Measurements from ENCODE around the gene RHBDF2. TPM values are rescaled to one million over a fixed set of nuclear protein-coding genes. Genes with fewer than 3 reads are reported as not detected.

RHBDF2 gene
- total RNA-seq, 3 donors from 2014 or later (not counting 1 experiment from before 2014, with no cell fraction given): 194 to 233 (median 202) TPM

DNA sequence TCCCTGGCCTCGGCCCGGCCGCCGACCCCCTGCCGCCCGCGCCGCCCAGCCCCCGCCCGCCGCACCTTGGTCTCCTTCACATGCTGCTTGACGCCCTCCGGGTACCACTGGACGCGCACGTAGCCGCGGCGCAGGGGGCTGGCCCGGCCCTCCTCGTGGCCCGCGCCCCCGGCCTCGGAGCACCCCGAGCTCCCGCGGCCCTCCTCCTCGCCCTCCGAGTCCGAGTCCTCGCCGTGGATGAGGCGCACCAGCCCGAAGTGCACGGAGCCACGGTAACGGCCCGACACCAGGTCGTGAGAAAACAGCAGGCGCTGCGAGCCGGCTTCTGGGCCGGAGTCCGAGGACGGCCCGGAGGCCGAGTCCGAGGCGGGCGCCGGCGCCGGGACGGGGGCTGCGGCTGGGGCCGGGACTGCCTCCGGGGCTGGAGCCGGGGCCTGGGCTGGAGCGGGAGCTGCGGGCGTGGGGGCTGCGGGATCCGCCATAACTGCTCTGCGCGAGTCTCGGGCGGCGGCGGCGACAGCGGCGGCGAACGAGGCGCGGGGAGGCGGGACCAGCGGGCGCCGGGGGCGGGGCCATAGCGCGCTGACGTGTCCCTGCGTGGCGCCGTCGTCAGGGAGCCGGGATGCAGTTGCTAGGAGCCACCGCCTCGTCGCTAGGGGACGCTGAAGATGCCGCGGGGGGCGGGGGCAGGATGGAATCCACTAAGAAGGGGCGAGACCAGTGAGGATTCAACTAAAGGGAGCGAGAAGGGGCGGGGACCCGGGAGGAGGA lies 48.4 kb downstream of the RHBDF2 start, which contains the start of gene UBE2O:
Gene UBE2O, minus strand, starts transcription at position 493 of the 771 bp plus-strand sequence. Its CDS starts 11 bp downstream, at position 482.
- H3K36me3 Mint-ChIP-seq: no peaks in the 10 kb centered on the region
- intact Hi-C loops (cut with micrococcal nuclease): loop anchor here (5.0 kb wide), 1 partner anchor 101 kb away; the partner anchor contains the start of gene PRPSAP1
- H3K4me3 Mint-ChIP-seq: peak within 1 kb of the TSS; percentile 85
- no peaks in the 10 kb centered on the region for H3K9me3 Mint-ChIP-seq
- DNase-seq (peak; percentile 95 to 96), ATAC-seq (peak; percentile 96 to 98 (median 96))
- H3K27me3 Mint-ChIP-seq (ENCODE audit: low read depth in 2 of 2): no peaks in the 10 kb centered on the region
- H3K4me3 ChIP-seq (ENCODE audit: low read length): peak within 1 kb of the TSS; percentile 45
- H3K9me3 ChIP-seq (ENCODE audit: control insufficient read depth, insufficient read depth, low read length): no peaks in the 10 kb centered on the region
- TF ChIP-seq, protein P1, sequence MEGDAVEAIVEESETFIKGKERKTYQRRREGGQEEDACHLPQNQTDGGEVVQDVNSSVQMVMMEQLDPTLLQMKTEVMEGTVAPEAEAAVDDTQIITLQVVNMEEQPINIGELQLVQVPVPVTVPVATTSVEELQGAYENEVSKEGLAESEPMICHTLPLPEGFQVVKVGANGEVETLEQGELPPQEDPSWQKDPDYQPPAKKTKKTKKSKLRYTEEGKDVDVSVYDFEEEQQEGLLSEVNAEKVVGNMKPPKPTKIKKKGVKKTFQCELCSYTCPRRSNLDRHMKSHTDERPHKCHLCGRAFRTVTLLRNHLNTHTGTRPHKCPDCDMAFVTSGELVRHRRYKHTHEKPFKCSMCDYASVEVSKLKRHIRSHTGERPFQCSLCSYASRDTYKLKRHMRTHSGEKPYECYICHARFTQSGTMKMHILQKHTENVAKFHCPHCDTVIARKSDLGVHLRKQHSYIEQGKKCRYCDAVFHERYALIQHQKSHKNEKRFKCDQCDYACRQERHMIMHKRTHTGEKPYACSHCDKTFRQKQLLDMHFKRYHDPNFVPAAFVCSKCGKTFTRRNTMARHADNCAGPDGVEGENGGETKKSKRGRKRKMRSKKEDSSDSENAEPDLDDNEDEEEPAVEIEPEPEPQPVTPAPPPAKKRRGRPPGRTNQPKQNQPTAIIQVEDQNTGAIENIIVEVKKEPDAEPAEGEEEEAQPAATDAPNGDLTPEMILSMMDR (IDR thresholded peaks at IDR 0.05): peak; percentile 62
- peaks cover 30 to 31% of the 10 kb centered on the region in 2 donors for H3K4me1 Mint-ChIP-seq
- peak within 1 kb of the TSS; percentile 89 to 90 for H3K27ac Mint-ChIP-seq
- under 1% methylated on average over 101 of the region's 101 CpGs for WGBS (ENCODE audit: insufficient coverage)
- H3K4me1 ChIP-seq (ENCODE audit: control insufficient read depth, insufficient read depth, low read length): peaks cover 19% of the 10 kb centered on the region
- peak within 1 kb of the TSS; percentile 39 for H3K27ac ChIP-seq (ENCODE audit: low read length)
- H3K27me3 ChIP-seq (ENCODE audit: control insufficient read depth, insufficient read depth, low read length): no peaks in the 10 kb centered on the region
- no peaks in the 10 kb centered on the region for H3K36me3 ChIP-seq (ENCODE audit: control insufficient read depth, insufficient read depth, low read length)

DNA sequence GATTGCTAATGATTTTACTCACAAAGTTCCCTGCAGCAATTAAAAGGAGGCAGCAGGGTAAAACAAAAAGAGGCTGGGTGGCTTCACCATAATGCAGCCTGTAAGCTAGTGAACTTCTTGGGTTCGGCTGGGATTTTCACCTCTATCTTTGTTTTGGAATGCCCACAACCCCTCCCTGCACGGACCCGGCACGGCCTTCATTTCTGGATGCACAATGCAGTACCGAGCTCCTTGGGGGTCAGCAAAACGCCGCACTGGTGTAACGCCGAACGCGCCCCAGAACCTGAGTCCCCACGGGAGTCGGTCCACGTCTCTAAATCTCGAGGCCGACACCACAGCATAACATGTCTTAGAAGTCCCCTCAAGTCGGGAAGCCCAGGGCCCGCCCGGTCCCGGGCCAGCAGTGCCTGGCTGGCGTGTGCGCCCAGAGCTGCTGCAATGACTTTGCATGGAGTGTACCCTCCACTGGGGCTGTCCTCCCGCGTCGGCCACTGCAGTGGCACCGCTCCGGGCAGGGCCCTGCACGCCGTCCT lies 49.0 kb downstream of the RHBDF2 start:
- H3K27ac Mint-ChIP-seq: peak overlapping the region; percentile 21 to 90
- no peaks in the 10 kb centered on the region for H3K36me3 ChIP-seq (ENCODE audit: control insufficient read depth, insufficient read depth, low read length)
- intact Hi-C loops (cut with micrococcal nuclease): loop anchor here (5.0 kb wide), 1 partner anchor 100 kb away; the partner anchor contains the start of gene PRPSAP1
- H3K36me3 Mint-ChIP-seq: no peaks in the 10 kb centered on the region
- H3K9me3 Mint-ChIP-seq: no peaks in the 10 kb centered on the region
- 1% methylated on average over 29 of the region's 29 CpGs for WGBS (ENCODE audit: insufficient coverage)
- H3K4me3 Mint-ChIP-seq: peak overlapping the region; percentile 85
- peak overlapping the region; percentile 45 for H3K4me3 ChIP-seq (ENCODE audit: low read length)
- ATAC-seq (peak; percentile 11 to 40 (median 18)), DNase-seq (peak in 1 of 2 donors; percentile 47)
- no peaks in the 10 kb centered on the region for H3K9me3 ChIP-seq (ENCODE audit: control insufficient read depth, insufficient read depth, low read length)
- H3K27ac ChIP-seq (ENCODE audit: low read length): no peak overlapping the region
- H3K4me1 ChIP-seq (ENCODE audit: control insufficient read depth, insufficient read depth, low read length): peaks cover 19% of the 10 kb centered on the region
- H3K27me3 Mint-ChIP-seq (ENCODE audit: low read depth in 2 of 2): no peaks in the 10 kb centered on the region
- no peaks in the 10 kb centered on the region for H3K27me3 ChIP-seq (ENCODE audit: control insufficient read depth, insufficient read depth, low read length)
- peaks cover 34 to 38% of the 10 kb centered on the region in 2 donors for H3K4me1 Mint-ChIP-seq
- TF ChIP-seq, protein P1 (IDR thresholded peaks at IDR 0.05): no peak

DNA sequence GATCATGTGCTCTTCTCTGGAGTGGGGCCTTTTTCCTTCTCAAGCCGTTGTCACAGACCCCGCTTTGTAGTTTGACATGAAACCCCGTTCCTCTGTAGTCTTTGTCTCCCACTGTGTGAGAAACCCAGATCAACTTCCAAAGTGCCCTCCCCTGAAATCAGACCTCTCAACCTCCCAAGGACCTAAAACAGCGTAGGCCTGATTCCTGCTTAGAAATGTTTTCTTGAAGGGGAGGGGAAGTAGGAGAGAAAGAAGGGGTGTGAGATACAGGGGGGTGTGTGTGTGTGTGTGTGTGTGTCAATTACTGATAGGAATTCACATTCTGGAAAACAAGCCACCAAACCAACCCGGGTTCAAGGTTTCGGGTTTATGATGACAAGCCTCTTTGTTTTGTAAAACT lies 49.7 kb downstream of the RHBDF2 start:
- Histone ChIP-seq H3K27ac (ENCODE audit: low read length) (no peak overlapping the region), H3K27me3 (ENCODE audit: control insufficient read depth, insufficient read depth, low read length) (no peaks in the 10 kb centered on the region), H3K4me3 (ENCODE audit: low read length) (no peak overlapping the region), H3K4me1 (ENCODE audit: control insufficient read depth, insufficient read depth, low read length) (peaks cover 19% of the 10 kb centered on the region), H3K9me3 (ENCODE audit: control insufficient read depth, insufficient read depth, low read length) (no peaks in the 10 kb centered on the region), H3K36me3 (ENCODE audit: control insufficient read depth, insufficient read depth, low read length) (no peaks in the 10 kb centered on the region)
- WGBS (ENCODE audit: insufficient coverage): 77% methylated on average over 5 of the region's 6 CpGs
- Mint-ChIP-seq H3K36me3 (no peaks in the 10 kb centered on the region), H3K27me3 (ENCODE audit: low read depth in 2 of 2) (no peaks in the 10 kb centered on the region), H3K4me1 (peaks cover 35 to 42% of the 10 kb centered on the region in 2 donors), H3K4me3 (peak overlapping the region; percentile 85), H3K27ac (peak overlapping the region; percentile 52 to 54), H3K9me3 (no peaks in the 10 kb centered on the region)
- intact Hi-C loops (cut with micrococcal nuclease): loop anchor here (5.0 kb wide), 1 partner anchor 99 kb away; the partner anchor contains the start of gene PRPSAP1
- no peak for ATAC-seq
- TF ChIP-seq, protein P1 (IDR thresholded peaks at IDR 0.05): no peak
- no peak for DNase-seq
